WTC11 (cell line): ENCODE results near the gene DSE. TPM values are rescaled to one million over a fixed set of nuclear protein-coding genes. Genes with fewer than 3 reads are reported as not detected.

Source experiments
- ATAC-seq: fragments of 200-7000 bp; cut with Tn5 transposase; 2 replicates; pipeline ENCODE4 v1.10.0; 2021; ENCODE audit warnings: mild to moderate bottlenecking, moderate library complexity
- CTCF ChIA-PET: fragments of 300-600 bp; sonication (Branson Sonifier 250); formaldehyde crosslinking; loops from one replicate; lab custom pipeline; 2021; ENCODE audit warnings: antibody characterized with exemption; lab: Charles Lee
- POLR2A ChIA-PET: fragments of 350-600 bp; sonication (Branson Sonifier 250); formaldehyde crosslinking; loops from one replicate; lab custom pipeline; 2021; ENCODE audit warnings: antibody characterized with exemption; lab: Charles Lee
- DNase-seq: peaks from one replicate; pipeline ENCODE4 v3.0.0; 2021; ENCODE audit warnings: low spot score
- H3K27ac Mint-ChIP-seq: 2 replicates; pipeline ENCODE4 v1.8.0; 2021; ENCODE audit warnings: mixed read lengths
- H3K27me3 Mint-ChIP-seq: 2 replicates; pipeline ENCODE4 v1.8.0; 2021; ENCODE audit warnings: low read depth, mild to moderate bottlenecking, moderate library complexity, mixed read lengths
- H3K36me3 Mint-ChIP-seq: 2 replicates; pipeline ENCODE4 v1.8.0; 2021; ENCODE audit warnings: mixed read lengths
- H3K4me1 Mint-ChIP-seq: 2 replicates; pipeline ENCODE4 v1.8.0; 2022; ENCODE audit warnings: mixed read lengths
- H3K4me3 Mint-ChIP-seq: 2 replicates; pipeline ENCODE4 v1.8.0; 2021; ENCODE audit warnings: mild to moderate bottlenecking, moderate library complexity, mixed read lengths
- H3K9me3 Mint-ChIP-seq: 2 replicates; pipeline ENCODE4 v1.8.0; 2021; ENCODE audit warnings: mixed read lengths
- ARID4B ChIP-seq: sonication (generic); formaldehyde crosslinking; IDR thresholded peaks from 2 replicates; pipeline ENCODE4 v1.8.0; 2023; ENCODE audit warnings: missing genetic modification reagents, mild to moderate bottlenecking, borderline replicate concordance
- E2F5 ChIP-seq: sonication (generic); formaldehyde crosslinking; IDR thresholded peaks from 2 replicates; pipeline ENCODE4 v1.8.1; 2022; ENCODE audit warnings: mild to moderate bottlenecking, moderate library complexity, missing genetic modification reagents
- ETV6 ChIP-seq: sonication (generic); formaldehyde crosslinking; IDR thresholded peaks from 2 replicates; pipeline ENCODE4 v1.8.1; 2022; ENCODE audit warnings: mild to moderate bottlenecking, missing genetic modification reagents
- MLX ChIP-seq: sonication (generic); formaldehyde crosslinking; IDR thresholded peaks from 2 replicates; pipeline ENCODE4 v1.8.1; 2023; ENCODE audit warnings: mild to moderate bottlenecking, missing genetic modification reagents, moderate library complexity
- OVOL2 ChIP-seq: fragments of 250-450 bp; sonication (Bioruptor Pico); IDR thresholded peaks from 2 replicates; pipeline ENCODE4 v1.9.0; 2021; ENCODE audit warnings: mild to moderate bottlenecking, borderline replicate concordance
- PRDM15 ChIP-seq: sonication (generic); formaldehyde crosslinking; IDR thresholded peaks from 2 replicates; pipeline ENCODE4 v1.8.0; 2022; ENCODE audit warnings: missing genetic modification reagents
- USF2 ChIP-seq: sonication (generic); formaldehyde crosslinking; IDR thresholded peaks from 2 replicates; pipeline ENCODE4 v1.8.1; 2023; ENCODE audit warnings: mild to moderate bottlenecking, missing genetic modification reagents, moderate library complexity
- ZBTB21 ChIP-seq: sonication (generic); formaldehyde crosslinking; IDR thresholded peaks from 2 replicates; pipeline ENCODE4 v1.8.1; 2023; ENCODE audit warnings: mild to moderate bottlenecking, missing genetic modification reagents, borderline replicate concordance
- ZMAT4 ChIP-seq: fragments of 250-450 bp; sonication (Bioruptor Pico); IDR thresholded peaks from 2 replicates; pipeline ENCODE4 v1.9.0; 2021; ENCODE audit warnings: mild to moderate bottlenecking
- ZNF425 ChIP-seq: fragments of 250-450 bp; sonication (Bioruptor Pico); conservative IDR thresholded peaks from 2 replicates; pipeline ENCODE4 v1.9.0; 2021; ENCODE audit warnings: mild to moderate bottlenecking
- ZNF532 ChIP-seq: fragments of 250-450 bp; sonication (Bioruptor Pico); IDR thresholded peaks from 2 replicates; pipeline ENCODE4 v1.9.0; 2021; ENCODE audit warnings: mild to moderate bottlenecking, borderline replicate concordance
- ZSCAN18 ChIP-seq: fragments of 250-450 bp; sonication (Bioruptor Pico); IDR thresholded peaks from 2 replicates; pipeline ENCODE4 v2.1.2; 2022; ENCODE audit warnings: mild to moderate bottlenecking, moderate library complexity
- total RNA-seq: library from RNA; stranded (reverse); gene quantifications from 3 replicates; pipeline ENCODE4 v1.2.3, GENCODE V29; 2021

The DSE gene
- total RNA-seq, 1 experiment from 2014 or later: 78.3 TPM

GRCh38 chr6:116400328-116400727, 29.6 kb downstream of the DSE start:
- H3K4me3 Mint-ChIP-seq: no peak overlapping the region
- ChIA-PET POLR2A (no interaction called here), CTCF (no interaction called here)
- H3K4me1 Mint-ChIP-seq: peaks cover 48% of the 10 kb centered on the region
- no peaks in the 10 kb centered on the region for H3K9me3 Mint-ChIP-seq
- no peak for TF ChIP-seq ZSCAN18 (CRISPR knock-in tag)
- no peak for TF ChIP-seq OVOL2 (CRISPR knock-in tag)
- TF ChIP-seq ZNF532: no peak
- TF ChIP-seq ZMAT4 (CRISPR knock-in tag): no peak
- no peak for TF ChIP-seq ZBTB21 (CRISPR knock-in tag)
- no peak for TF ChIP-seq PRDM15 (CRISPR knock-in tag)
- no peak for TF ChIP-seq MLX (CRISPR knock-in tag)
- no peak overlapping the region for H3K27ac Mint-ChIP-seq
- peaks cover 10% of the 10 kb centered on the region; the same call in 1 of the 2 replicates for H3K36me3 Mint-ChIP-seq
- DNase-seq: no peak
- H3K27me3 Mint-ChIP-seq: no peaks in the 10 kb centered on the region
- ATAC-seq: no peak

GRCh38 chr6:116402108-116402937, 31.6 kb downstream of the DSE start:
- DNase-seq (no peak), ATAC-seq (no peak)
- Mint-ChIP-seq H3K4me3 (no peak overlapping the region), H3K27ac (no peak overlapping the region), H3K4me1 (peaks cover 60% of the 10 kb centered on the region), H3K9me3 (no peaks in the 10 kb centered on the region), H3K27me3 (no peaks in the 10 kb centered on the region), H3K36me3 (peaks cover 10% of the 10 kb centered on the region; the same call in 1 of the 2 replicates)
- CTCF ChIA-PET: interaction anchor here (0.8 to 2.6 kb wide), 5 partner anchors 8 to 123 kb away, joined by 3 to 13 read pairs (median 4); partner anchors contain the start of gene TSPYL1
- POLR2A ChIA-PET: interaction anchor here (0.6 kb wide), 1 partner anchor 23 kb away, joined by 3 read pairs; no protein-coding TSS in a partner anchor
- TF ChIP-seq USF2 (CRISPR knock-in tag) (no peak), ZNF425 (CRISPR knock-in tag) (no peak), E2F5 (CRISPR knock-in tag) (no peak), ETV6 (no peak), ARID4B (CRISPR knock-in tag) (no peak)
